ENCODE results near the gene GUCA2B. TPM values are rescaled to one million over a fixed set of nuclear protein-coding genes. Genes with fewer than 3 reads are reported as not detected.

GUCA2B gene
- polyA plus RNA-seq, 1 donor (not counting 4 experiments of a cell fraction or from before 2014, with no cell fraction given): not detected

GRCh38 chr1:42145764-42146625 lies 7.2 kb upstream of the GUCA2B start:
- H3K9ac ChIP-seq (ENCODE audit: control insufficient read depth, extremely low read depth, insufficient read depth, low read length): no peak overlapping the region
- H3K27ac ChIP-seq (ENCODE audit: control insufficient read depth, insufficient read depth, low read length): no peak overlapping the region
- H4K20me1 ChIP-seq (ENCODE audit: control insufficient read depth, extremely low read depth, insufficient read depth, low read length): no peaks in the 10 kb centered on the region
- no peak overlapping the region for H3K4me3 ChIP-seq (ENCODE audit: control insufficient read depth in 2 of 3, extremely low read depth in 1 of 3, insufficient read depth in 2 of 3, low read depth in 1 of 3, low read length in 3 of 3)
- H3K4me1 ChIP-seq (ENCODE audit: control insufficient read depth, extremely low read depth, insufficient read depth, low read length): peaks cover 21% of the 10 kb centered on the region
- H3K9me1 ChIP-seq (ENCODE audit: control insufficient read depth, extremely low read depth, insufficient read depth, low read length): no peaks in the 10 kb centered on the region
- dilution Hi-C loops (cut with MboI; ENCODE audit: extremely low pct_ligation_motif_present, low sequenced_read_pairs): no loop called here
- peak overlapping the region; percentile 40 for H3K4me2 ChIP-seq (ENCODE audit: control insufficient read depth, extremely low read depth, insufficient read depth, low read depth, low read length)
- FAIRE-seq: no peak
- H2AFZ ChIP-seq (ENCODE audit: control insufficient read depth, low read length): no peak overlapping the region
- H3K9me3 ChIP-seq (ENCODE audit: control insufficient read depth, low read depth, low read length): no peaks in the 10 kb centered on the region
- no peak for TF ChIP-seq EZH2 (IDR thresholded peaks at IDR 0.05; ENCODE audit: low read length)
- TF ChIP-seq, protein P1, sequence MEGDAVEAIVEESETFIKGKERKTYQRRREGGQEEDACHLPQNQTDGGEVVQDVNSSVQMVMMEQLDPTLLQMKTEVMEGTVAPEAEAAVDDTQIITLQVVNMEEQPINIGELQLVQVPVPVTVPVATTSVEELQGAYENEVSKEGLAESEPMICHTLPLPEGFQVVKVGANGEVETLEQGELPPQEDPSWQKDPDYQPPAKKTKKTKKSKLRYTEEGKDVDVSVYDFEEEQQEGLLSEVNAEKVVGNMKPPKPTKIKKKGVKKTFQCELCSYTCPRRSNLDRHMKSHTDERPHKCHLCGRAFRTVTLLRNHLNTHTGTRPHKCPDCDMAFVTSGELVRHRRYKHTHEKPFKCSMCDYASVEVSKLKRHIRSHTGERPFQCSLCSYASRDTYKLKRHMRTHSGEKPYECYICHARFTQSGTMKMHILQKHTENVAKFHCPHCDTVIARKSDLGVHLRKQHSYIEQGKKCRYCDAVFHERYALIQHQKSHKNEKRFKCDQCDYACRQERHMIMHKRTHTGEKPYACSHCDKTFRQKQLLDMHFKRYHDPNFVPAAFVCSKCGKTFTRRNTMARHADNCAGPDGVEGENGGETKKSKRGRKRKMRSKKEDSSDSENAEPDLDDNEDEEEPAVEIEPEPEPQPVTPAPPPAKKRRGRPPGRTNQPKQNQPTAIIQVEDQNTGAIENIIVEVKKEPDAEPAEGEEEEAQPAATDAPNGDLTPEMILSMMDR (optimal IDR thresholded peaks at IDR 0.05 in 1 of 3, IDR thresholded peaks at IDR 0.05 in 1 of 3, conservative IDR thresholded peaks at IDR 0.05 in 1 of 3; ENCODE audit: extremely low read depth in 1 of 3, insufficient read depth in 2 of 3, low read length in 3 of 3): no peak
- no peaks in the 10 kb centered on the region for H3K36me3 ChIP-seq (ENCODE audit: control insufficient read depth in 2 of 2, extremely low read depth in 1 of 2, insufficient read depth in 2 of 2, low read length in 2 of 2)
- H3K27me3 ChIP-seq (ENCODE audit: control insufficient read depth, extremely low read depth, insufficient read depth, low read length): no peaks in the 10 kb centered on the region
- H3K79me2 ChIP-seq (ENCODE audit: control insufficient read depth, insufficient read depth, low read length): no peaks in the 10 kb centered on the region
- DNase-seq (ENCODE audit: low read depth, low spot score): peak; percentile 32

DNA sequence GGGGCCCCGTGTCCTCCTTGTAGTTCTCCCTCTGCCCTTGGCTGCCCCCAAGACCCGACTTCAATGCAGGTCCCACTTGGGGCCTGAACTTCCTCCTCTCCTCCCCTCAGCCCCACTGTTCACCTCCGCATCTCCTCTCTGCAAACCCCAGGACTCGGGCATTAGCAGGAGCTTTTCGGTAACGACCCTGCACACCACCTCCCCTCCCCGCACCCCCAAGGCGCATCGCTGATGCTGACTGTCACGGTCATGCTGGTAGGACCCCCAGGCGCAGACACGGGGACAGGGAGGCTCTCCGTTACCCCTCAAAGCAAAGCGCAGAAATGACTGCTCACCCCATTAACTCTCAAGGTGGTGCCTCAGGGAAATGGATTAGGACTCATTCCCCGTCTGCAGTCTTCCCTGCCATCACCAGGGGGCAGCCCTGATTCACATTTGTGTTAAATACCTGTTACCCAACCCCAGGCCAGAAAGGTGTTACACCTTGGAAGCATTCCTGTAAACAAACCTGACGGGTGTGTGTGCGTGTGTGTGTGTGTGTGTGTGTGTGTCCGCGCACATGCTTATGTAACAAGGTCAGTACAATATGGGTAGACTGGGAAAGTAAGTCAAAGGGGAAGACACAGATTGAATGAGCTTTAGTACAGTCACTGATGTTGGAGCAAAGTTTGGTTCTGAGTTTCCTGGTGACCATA lies 6.4 kb upstream of the GUCA2B start:
- TF ChIP-seq, protein P1 (optimal IDR thresholded peaks at IDR 0.05 in 1 of 3, IDR thresholded peaks at IDR 0.05 in 1 of 3, conservative IDR thresholded peaks at IDR 0.05 in 1 of 3; ENCODE audit: extremely low read depth in 1 of 3, insufficient read depth in 2 of 3, low read length in 3 of 3): peak; percentile 92 to 99 (median 98)
- no peak for TF ChIP-seq EZH2 (IDR thresholded peaks at IDR 0.05; ENCODE audit: low read length)
- Histone ChIP-seq H2AFZ (ENCODE audit: control insufficient read depth, low read length) (peak overlapping the region; percentile 57), H3K4me3 (ENCODE audit: control insufficient read depth in 2 of 3, extremely low read depth in 1 of 3, insufficient read depth in 2 of 3, low read depth in 1 of 3, low read length in 3 of 3) (no peak overlapping the region), H3K27ac (ENCODE audit: control insufficient read depth, insufficient read depth, low read length) (no peak overlapping the region), H3K9me1 (ENCODE audit: control insufficient read depth, extremely low read depth, insufficient read depth, low read length) (no peaks in the 10 kb centered on the region), H3K36me3 (ENCODE audit: control insufficient read depth in 2 of 2, extremely low read depth in 1 of 2, insufficient read depth in 2 of 2, low read length in 2 of 2) (no peaks in the 10 kb centered on the region), H3K4me2 (ENCODE audit: control insufficient read depth, extremely low read depth, insufficient read depth, low read depth, low read length) (peak overlapping the region; percentile 40), H3K9me3 (ENCODE audit: control insufficient read depth, low read depth, low read length) (no peaks in the 10 kb centered on the region), H3K9ac (ENCODE audit: control insufficient read depth, extremely low read depth, insufficient read depth, low read length) (no peak overlapping the region), H4K20me1 (ENCODE audit: control insufficient read depth, extremely low read depth, insufficient read depth, low read length) (no peaks in the 10 kb centered on the region), H3K4me1 (ENCODE audit: control insufficient read depth, extremely low read depth, insufficient read depth, low read length) (peaks cover 21% of the 10 kb centered on the region), H3K79me2 (ENCODE audit: control insufficient read depth, insufficient read depth, low read length) (no peaks in the 10 kb centered on the region), H3K27me3 (ENCODE audit: control insufficient read depth, extremely low read depth, insufficient read depth, low read length) (no peaks in the 10 kb centered on the region)
- peak; percentile 94 for FAIRE-seq
- dilution Hi-C loops (cut with MboI; ENCODE audit: extremely low pct_ligation_motif_present, low sequenced_read_pairs): no loop called here
- peak; percentile 85 for DNase-seq (ENCODE audit: low read depth, low spot score)

Data from keratinocyte (primary cell).